H9 (cell line): ENCODE measurements around the gene PEX10. TPM values are rescaled to one million over a fixed set of nuclear protein-coding genes. Genes with fewer than 3 reads are reported as not detected.

Source experiments
- DNase-seq: peaks from one replicate; pipeline ENCODE4 v3.0.0-alpha.2; 2017
- H2AFZ ChIP-seq: one replicate; pipeline ENCODE4 v1.6.1; 2013; ENCODE audit warnings: mild to moderate bottlenecking, low read length, control low read depth, moderate library complexity
- H2AK5ac ChIP-seq: 2 replicates; pipeline ENCODE4 v1.6.1; 2013; ENCODE audit warnings: low read length, control low read depth, mixed read lengths; ENCODE audit not compliant: insufficient read length
- H2BK120ac ChIP-seq: one replicate; pipeline ENCODE4 v1.6.1; 2013; ENCODE audit warnings: low read depth, mild to moderate bottlenecking, low read length, control low read depth, inconsistent platforms; ENCODE audit not compliant: poor library complexity, severe bottlenecking
- H2BK12ac ChIP-seq: 2 replicates; pipeline ENCODE4 v1.6.1; 2013; ENCODE audit warnings: low read length, control low read depth, mixed read lengths, low read depth; ENCODE audit not compliant: insufficient read length
- H2BK15ac ChIP-seq: 2 replicates; pipeline ENCODE4 v1.6.1; 2013; ENCODE audit warnings: low read depth, low read length, control low read depth
- H2BK20ac ChIP-seq: one replicate; pipeline ENCODE4 v1.6.1; 2013; ENCODE audit warnings: low read depth, mild to moderate bottlenecking, low read length, control low read depth, inconsistent platforms; ENCODE audit not compliant: poor library complexity, severe bottlenecking
- H2BK5ac ChIP-seq: 2 replicates; pipeline ENCODE4 v1.6.1; 2013; ENCODE audit warnings: low read length, control low read depth, mixed read lengths; ENCODE audit not compliant: insufficient read length
- H3K14ac ChIP-seq: 2 replicates; pipeline ENCODE4 v1.6.1; 2013; ENCODE audit warnings: low read length, control low read depth; ENCODE audit not compliant: insufficient read depth
- H3K18ac ChIP-seq: 2 replicates; pipeline ENCODE4 v1.6.1; 2013; ENCODE audit warnings: low read depth, mild to moderate bottlenecking, mixed read lengths, low read length, control low read depth; ENCODE audit not compliant: insufficient read length
- H3K23ac ChIP-seq: 2 replicates; pipeline ENCODE4 v1.6.1; 2013; ENCODE audit warnings: low read length, control low read depth, mixed read lengths, low read depth; ENCODE audit not compliant: insufficient read length
- H3K23me2 ChIP-seq: 2 replicates; pipeline ENCODE4 v1.6.1; 2013; ENCODE audit warnings: low read depth, mild to moderate bottlenecking, mixed read lengths, low read length, control low read depth; ENCODE audit not compliant: insufficient read length, poor library complexity, severe bottlenecking
- H3K27ac ChIP-seq: 2 replicates; pipeline ENCODE4 v1.5.1; 2013; ENCODE audit warnings: low read length, control low read depth, mixed read lengths, low read depth; ENCODE audit not compliant: insufficient read length
- H3K27me3 ChIP-seq: 2 replicates; pipeline ENCODE4 v1.6.1; 2013; ENCODE audit warnings: low read length, control low read depth, inconsistent platforms; ENCODE audit not compliant: insufficient read depth
- H3K4ac ChIP-seq: 2 replicates; pipeline ENCODE4 v1.6.1; 2013; ENCODE audit warnings: low read depth, mild to moderate bottlenecking, control low read depth, inconsistent platforms, low read length, moderate library complexity
- H3K4me1 ChIP-seq: 2 replicates; pipeline ENCODE4 v1.6.1; 2013; ENCODE audit warnings: low read length, control low read depth, inconsistent platforms; ENCODE audit not compliant: insufficient read depth
- H3K4me2 ChIP-seq: 2 replicates; pipeline ENCODE4 v1.6.1; 2013; ENCODE audit warnings: low read length, control low read depth, mixed read lengths; ENCODE audit not compliant: insufficient read length, insufficient read depth
- H3K56ac ChIP-seq: 2 replicates; pipeline ENCODE4 v1.6.1; 2013; ENCODE audit warnings: low read depth, mild to moderate bottlenecking, mixed read lengths, low read length, control low read depth; ENCODE audit not compliant: insufficient read length
- H3K79me1 ChIP-seq: 2 replicates; pipeline ENCODE4 v1.6.1; 2013; ENCODE audit warnings: low read depth, mild to moderate bottlenecking, moderate library complexity, low read length, control low read depth, inconsistent platforms; ENCODE audit not compliant: insufficient read depth, poor library complexity, severe bottlenecking
- H3K79me2 ChIP-seq: 2 replicates; pipeline ENCODE4 v1.6.1; 2013; ENCODE audit warnings: low read length, control low read depth, inconsistent platforms; ENCODE audit not compliant: insufficient read depth
- H3K9ac ChIP-seq: 2 replicates; pipeline ENCODE4 v1.6.1; 2013; ENCODE audit warnings: low read length, control low read depth, mixed read lengths; ENCODE audit not compliant: insufficient read length; ENCODE audit errors: extremely low read depth
- H3K9me3 ChIP-seq: one replicate; pipeline ENCODE4 v1.6.1; 2013; ENCODE audit warnings: low read depth, low read length, inconsistent platforms; ENCODE audit not compliant: control insufficient read depth
- H3T11ph ChIP-seq: one replicate; pipeline ENCODE4 v1.6.1; 2013; ENCODE audit warnings: mild to moderate bottlenecking, low read length, control low read depth, inconsistent platforms
- H4K20me1 ChIP-seq: one replicate; pipeline ENCODE4 v1.6.1; 2013; ENCODE audit not compliant: control insufficient read depth, insufficient read length, insufficient read depth
- H4K5ac ChIP-seq: 2 replicates; pipeline ENCODE4 v1.6.1; 2013; ENCODE audit warnings: low read depth, mild to moderate bottlenecking, mixed read lengths, low read length, control low read depth; ENCODE audit not compliant: insufficient read length
- H4K8ac ChIP-seq: replicated peaks from 2 replicates; pipeline ENCODE4 v1.6.1; 2013; ENCODE audit warnings: low read length, control low read depth, mixed read lengths, low read depth; ENCODE audit not compliant: insufficient read length
- H4K91ac ChIP-seq: 2 replicates; pipeline ENCODE4 v1.6.1; 2013; ENCODE audit warnings: low read depth, mild to moderate bottlenecking, moderate library complexity, mixed read lengths, low read length, control low read depth; ENCODE audit not compliant: insufficient read length
- H3K27ac Mint-ChIP-seq, 3 experiments: 2 replicates in 2 of 3; 3 replicates in 1 of 3; pipeline ENCODE4 v1.8.0; 2020 to 2021; ENCODE audit warnings: mixed read lengths in 3 of 3, mild to moderate bottlenecking in 1 of 3, moderate library complexity in 1 of 3
- H3K27me3 Mint-ChIP-seq: 2 replicates; pipeline ENCODE4 v1.8.0; 2021; ENCODE audit warnings: low read depth, mild to moderate bottlenecking, moderate library complexity, mixed read lengths
- H3K36me3 Mint-ChIP-seq, 3 experiments: 2 replicates in 2 of 3; 3 replicates in 1 of 3; pipeline ENCODE4 v1.8.0; 2020 to 2021; ENCODE audit warnings: low read depth in 3 of 3, mixed read lengths in 3 of 3; ENCODE audit not compliant: insufficient read depth in 1 of 3
- H3K4me1 Mint-ChIP-seq, 2 experiments: 2 replicates each; pipeline ENCODE4 v1.8.0; 2020; ENCODE audit warnings: mixed read lengths in 2 of 2
- H3K4me3 Mint-ChIP-seq, 2 experiments: 2 replicates in 1 of 2; 3 replicates in 1 of 2; pipeline ENCODE4 v1.8.0; 2020 to 2021; ENCODE audit warnings: mild to moderate bottlenecking in 2 of 2, mixed read lengths in 2 of 2, moderate library complexity in 1 of 2
- H3K9me3 Mint-ChIP-seq, 2 experiments: 2 replicates in 1 of 2; 3 replicates in 1 of 2; pipeline ENCODE4 v1.8.0; 2020; ENCODE audit warnings: mild to moderate bottlenecking in 2 of 2, mixed read lengths in 2 of 2, moderate library complexity in 1 of 2
- WGBS: extraction: QIAGEN DNeasy Blood & Tissue Kit; methylation state at CpG from one replicate; pipeline ENCODE4 v1.1.7; 2013; ENCODE audit warnings: missing lambda C conversion rate, low lambda C conversion rate, mixed read lengths; ENCODE audit not compliant: insufficient read length; ENCODE audit errors: extremely low coverage; 5-methylcytosine and 5-hydroxymethylcytosine counted together
- total RNA-seq: library from RNA; stranded (reverse); gene quantifications from 2 replicates; pipeline ENCODE4 v1.2.1, GENCODE V29; 2021
- TF ChIP-seq, protein P1 (sequence below): fragments of 200-600 bp; sonication (generic); conservative IDR thresholded peaks from 3 replicates; pipeline ENCODE4 v1.8.0; 2021; ENCODE audit warnings: antibody characterized with exemption, mild to moderate bottlenecking

PEX10 gene
- total RNA-seq, 1 experiment from 2014 or later = 34.4 TPM

DNA sequence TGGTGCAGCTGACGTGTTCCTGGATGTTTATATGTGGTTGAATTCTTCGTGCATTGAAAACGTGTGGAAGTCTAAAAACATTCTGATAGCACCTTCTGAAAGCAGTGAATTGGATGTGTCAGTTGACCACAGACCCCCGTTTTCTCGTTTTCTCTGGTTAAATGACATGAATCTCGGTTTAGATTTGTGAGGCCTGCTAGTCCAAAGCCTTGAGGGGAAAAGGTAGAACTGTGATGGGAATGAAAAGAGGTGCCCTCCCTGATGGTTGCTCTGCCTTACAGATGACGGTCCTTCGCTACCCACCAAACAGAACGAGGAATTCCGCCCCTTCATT is 11.8 kb downstream of the PEX10 start:
- no peak overlapping the region for H3K56ac ChIP-seq
- no peak overlapping the region for H3K27ac ChIP-seq
- no peak overlapping the region for H3K4ac ChIP-seq
- no peak overlapping the region for H2AK5ac ChIP-seq
- H3K4me1 ChIP-seq = no peaks in the 10 kb centered on the region
- no peaks in the 10 kb centered on the region for H3K23me2 ChIP-seq
- DNase-seq = no peak
- no peak overlapping the region for H2BK12ac ChIP-seq
- H4K20me1 ChIP-seq = no peaks in the 10 kb centered on the region
- no peak overlapping the region for H3K4me2 ChIP-seq
- H3K4me1 Mint-ChIP-seq = no peaks in the 10 kb centered on the region
- no peak overlapping the region for H3K9ac ChIP-seq
- no peak overlapping the region for H2BK120ac ChIP-seq
- no peaks in the 10 kb centered on the region for H3K9me3 ChIP-seq
- H4K8ac ChIP-seq = no peak overlapping the region
- no peak overlapping the region for H3K18ac ChIP-seq
- TF ChIP-seq, protein P1, sequence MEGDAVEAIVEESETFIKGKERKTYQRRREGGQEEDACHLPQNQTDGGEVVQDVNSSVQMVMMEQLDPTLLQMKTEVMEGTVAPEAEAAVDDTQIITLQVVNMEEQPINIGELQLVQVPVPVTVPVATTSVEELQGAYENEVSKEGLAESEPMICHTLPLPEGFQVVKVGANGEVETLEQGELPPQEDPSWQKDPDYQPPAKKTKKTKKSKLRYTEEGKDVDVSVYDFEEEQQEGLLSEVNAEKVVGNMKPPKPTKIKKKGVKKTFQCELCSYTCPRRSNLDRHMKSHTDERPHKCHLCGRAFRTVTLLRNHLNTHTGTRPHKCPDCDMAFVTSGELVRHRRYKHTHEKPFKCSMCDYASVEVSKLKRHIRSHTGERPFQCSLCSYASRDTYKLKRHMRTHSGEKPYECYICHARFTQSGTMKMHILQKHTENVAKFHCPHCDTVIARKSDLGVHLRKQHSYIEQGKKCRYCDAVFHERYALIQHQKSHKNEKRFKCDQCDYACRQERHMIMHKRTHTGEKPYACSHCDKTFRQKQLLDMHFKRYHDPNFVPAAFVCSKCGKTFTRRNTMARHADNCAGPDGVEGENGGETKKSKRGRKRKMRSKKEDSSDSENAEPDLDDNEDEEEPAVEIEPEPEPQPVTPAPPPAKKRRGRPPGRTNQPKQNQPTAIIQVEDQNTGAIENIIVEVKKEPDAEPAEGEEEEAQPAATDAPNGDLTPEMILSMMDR = no peak
- H3K79me2 ChIP-seq = no peaks in the 10 kb centered on the region; the same call in 1 of the 2 replicates
- no peak overlapping the region for H3K14ac ChIP-seq
- no peaks in the 10 kb centered on the region for H3K27me3 ChIP-seq
- H3K4me3 Mint-ChIP-seq = no peak overlapping the region
- H3T11ph ChIP-seq = no peak overlapping the region
- no peaks in the 10 kb centered on the region for H3K9me3 Mint-ChIP-seq
- no peaks in the 10 kb centered on the region for H3K79me1 ChIP-seq
- no peak overlapping the region for H2BK20ac ChIP-seq
- peaks cover 8 to 86% (median 80%) of the 10 kb centered on the region in 3 experiments; a peak in 6 of 7 replicates for H3K36me3 Mint-ChIP-seq
- H3K23ac ChIP-seq = no peak overlapping the region
- no peak overlapping the region for H2BK15ac ChIP-seq
- H4K5ac ChIP-seq = no peak overlapping the region
- H3K27me3 Mint-ChIP-seq = no peaks in the 10 kb centered on the region
- no peak overlapping the region for H2AFZ ChIP-seq
- WGBS = no CpG with 5 or more reads among the region's 10 CpGs
- H4K91ac ChIP-seq = no peak overlapping the region
- H3K27ac Mint-ChIP-seq = 0 out of 7 replicates have a peak overlapping the region, but pooled peaks of 1 of the 3 experiments have one; percentile 32
- H2BK5ac ChIP-seq = no peak overlapping the region
